IgD-negative memory B cell (primary cell): ENCODE results near the gene FAM98C. TPM values are rescaled to one million over a fixed set of nuclear protein-coding genes. Genes with fewer than 3 reads are reported as not detected.
"Not testable (repeated sequence)": the region's sequence is repeated elsewhere in the genome, so short reads cannot be mapped to it uniquely, and the experiment has no call there.

Experiments used
- H3K27ac Mint-ChIP-seq, 3 donors: one replicate each; pipeline ENCODE4 v1.8.0; 2020 to 2022; ENCODE audit warnings: mild to moderate bottlenecking in 3 of 3, mixed read lengths in 3 of 3, moderate library complexity in 1 of 3
- H3K27me3 Mint-ChIP-seq: one replicate; pipeline ENCODE4 v1.8.0; 2021; ENCODE audit warnings: mixed read lengths
- H3K36me3 Mint-ChIP-seq: one replicate; pipeline ENCODE4 v1.8.0; 2020; ENCODE audit warnings: mild to moderate bottlenecking, mixed read lengths
- H3K4me1 Mint-ChIP-seq, 3 donors: one replicate each; pipeline ENCODE4 v1.8.0; 2020 to 2022; ENCODE audit warnings: mixed read lengths in 3 of 3, mild to moderate bottlenecking in 1 of 3
- H3K4me3 Mint-ChIP-seq, 4 donors: one replicate each; pipeline ENCODE4 v1.8.0; 2020 to 2022; ENCODE audit warnings: mild to moderate bottlenecking in 4 of 4, mixed read lengths in 4 of 4, moderate library complexity in 3 of 4
- H3K9me3 Mint-ChIP-seq, 3 donors: one replicate each; pipeline ENCODE4 v1.8.0; 2020 to 2021; ENCODE audit warnings: mixed read lengths in 3 of 3, mild to moderate bottlenecking in 1 of 3
- polyA plus RNA-seq: library from polyadenylated mRNA; unstranded; fragments of 300-500 nt; fragmentation: Illumina TruSeq; gene quantifications from one replicate; pipeline ENCODE4 v1.2.3, GENCODE V29; 2021

FAM98C gene
- polyA plus RNA-seq, 1 donor from 2014 or later = 26.2 TPM

- Mint-ChIP-seq H3K4me1 (peaks cover 10 to 19% (median 19%) of the 10 kb centered on the region in 3 donors), H3K36me3 (no peaks in the 10 kb centered on the region), H3K27ac (no peak overlapping the region), H3K4me3 (no peak overlapping the region), H3K27me3 (no peaks in the 10 kb centered on the region), H3K9me3 (no peaks in the 10 kb centered on the region)
Measured at GRCh38 chr19:38420935-38421334, 18.0 kb downstream of the FAM98C start.

GRCh38 chr19:38421856-38422255, 19.0 kb downstream of the FAM98C start:
- Mint-ChIP-seq H3K9me3 (no peaks in the 10 kb centered on the region), H3K36me3 (no peaks in the 10 kb centered on the region), H3K4me1 (peaks cover 17 to 24% (median 21%) of the 10 kb centered on the region in 3 donors), H3K27me3 (no peaks in the 10 kb centered on the region), H3K4me3 (no peak overlapping the region), H3K27ac (no peak overlapping the region)

- peaks cover 15 to 20% (median 16%) of the 10 kb centered on the region in 3 donors for H3K4me1 Mint-ChIP-seq
Measured at GRCh38 chr19:38422438-38422837, 19.5 kb downstream of the FAM98C start.

GRCh38 chr19:38424272-38424671, 21.4 kb downstream of the FAM98C start:
- Mint-ChIP-seq H3K9me3 (no peaks in the 10 kb centered on the region), H3K4me1 (peaks cover 12 to 15% (median 13%) of the 10 kb centered on the region in 3 donors), H3K36me3 (no peaks in the 10 kb centered on the region), H3K27ac (no peak overlapping the region), H3K27me3 (peaks cover 6% of the 10 kb centered on the region), H3K4me3 (no peak overlapping the region)

More at GRCh38 chr19:38422438-38422837, 19.5 kb downstream of the FAM98C start:
- no peak overlapping the region for H3K27ac Mint-ChIP-seq
- peaks cover under 1% of the 10 kb centered on the region for H3K27me3 Mint-ChIP-seq
- H3K4me3 Mint-ChIP-seq = no peak overlapping the region
- H3K36me3 Mint-ChIP-seq = no peaks in the 10 kb centered on the region
- H3K9me3 Mint-ChIP-seq = no peaks in the 10 kb centered on the region

- H3K27me3 Mint-ChIP-seq = peaks cover 10% of the 10 kb centered on the region
- H3K27ac Mint-ChIP-seq = no peak overlapping the region
- H3K9me3 Mint-ChIP-seq = no peaks in the 10 kb centered on the region
- H3K4me3 Mint-ChIP-seq = peak overlapping the region in 1 of 4 donors; percentile 65
- H3K36me3 Mint-ChIP-seq = peaks cover 2% of the 10 kb centered on the region
- H3K4me1 Mint-ChIP-seq = peaks cover 12 to 20% (median 13%) of the 10 kb centered on the region in 3 donors
Measured at GRCh38 chr19:38425222-38425809, 22.4 kb downstream of the FAM98C start.

- peak within 1 kb of the TSS in 2 of 3 donors; percentile 32 to 64 for H3K27ac Mint-ChIP-seq
- no peaks in the 10 kb centered on the region for H3K9me3 Mint-ChIP-seq
- H3K4me3 Mint-ChIP-seq = peak within 1 kb of the TSS; percentile 68 to 89 (median 82)
- H3K27me3 Mint-ChIP-seq = peaks cover 10% of the 10 kb centered on the region
- H3K4me1 Mint-ChIP-seq = peaks cover 12 to 20% (median 13%) of the 10 kb centered on the region in 3 donors
- H3K36me3 Mint-ChIP-seq = peaks cover 2% of the 10 kb centered on the region
Measured at GRCh38 chr19:38425810-38426466, 23.0 kb downstream of the FAM98C start, which contains the start of gene RASGRP4. TSS of gene RASGRP4 (minus strand) at chr19:38426219. CDS start at chr19:38426091, 128 bp downstream.

- peak overlapping the region in 3 of 4 donors; percentile 68 to 74 (median 74) for H3K4me3 Mint-ChIP-seq
- H3K27me3 Mint-ChIP-seq = peaks cover 10% of the 10 kb centered on the region
Measured at GRCh38 chr19:38427035-38427677, 24.3 kb downstream of the FAM98C start.

DNA sequence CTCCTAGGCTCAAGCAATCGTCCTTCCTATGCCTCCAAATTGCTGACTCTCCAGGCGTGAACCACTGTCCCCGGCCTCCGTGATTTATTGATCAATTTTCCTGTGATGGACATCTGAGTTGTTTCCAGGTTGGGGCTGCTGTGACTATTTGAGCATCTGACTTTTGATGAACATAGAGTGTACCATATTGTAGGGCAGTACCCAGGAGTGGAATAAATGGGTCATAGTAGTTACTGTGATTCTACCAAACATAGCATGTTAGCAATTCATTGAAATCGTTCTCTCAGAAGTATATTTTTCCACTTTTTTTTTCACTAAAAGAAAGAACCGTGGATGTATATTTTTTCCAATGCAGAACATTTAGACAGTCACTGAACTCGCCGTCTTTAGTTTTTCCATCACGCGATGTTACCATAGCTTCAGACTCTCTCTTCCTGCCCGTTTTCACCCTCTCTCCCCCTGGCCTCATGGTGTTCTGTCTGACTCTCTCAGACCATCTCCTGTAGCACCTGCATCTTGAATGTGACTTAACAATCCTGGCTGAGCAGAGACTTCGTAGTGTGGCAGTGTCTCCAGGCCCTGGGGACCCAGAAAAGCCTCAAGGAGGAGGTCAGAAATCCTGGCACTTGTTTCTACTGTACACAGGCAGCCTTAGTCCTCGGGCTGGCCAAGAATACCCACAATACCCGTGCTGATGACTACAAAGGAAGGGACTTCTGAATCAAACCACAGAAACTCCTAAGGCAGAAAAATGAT, 26.3 kb downstream of the FAM98C start:
- Mint-ChIP-seq H3K36me3 (peaks cover 2% of the 10 kb centered on the region), H3K9me3 (no peaks in the 10 kb centered on the region), H3K4me1 (peaks cover 15 to 24% (median 16%) of the 10 kb centered on the region in 3 donors), H3K27ac (no peak overlapping the region), H3K27me3 (peaks cover 19% of the 10 kb centered on the region), H3K4me3 (peak overlapping the region in 2 of 4 donors; percentile 8 to 10)

More at GRCh38 chr19:38427035-38427677, 24.3 kb downstream of the FAM98C start:
- not testable (repeated sequence) for H3K9me3 Mint-ChIP-seq, H3K36me3 Mint-ChIP-seq
- Mint-ChIP-seq H3K4me1 (peaks cover 12 to 20% (median 13%) of the 10 kb centered on the region in 3 donors), H3K27ac (peak overlapping the region in 1 of 3 donors; percentile 26)

DNA sequence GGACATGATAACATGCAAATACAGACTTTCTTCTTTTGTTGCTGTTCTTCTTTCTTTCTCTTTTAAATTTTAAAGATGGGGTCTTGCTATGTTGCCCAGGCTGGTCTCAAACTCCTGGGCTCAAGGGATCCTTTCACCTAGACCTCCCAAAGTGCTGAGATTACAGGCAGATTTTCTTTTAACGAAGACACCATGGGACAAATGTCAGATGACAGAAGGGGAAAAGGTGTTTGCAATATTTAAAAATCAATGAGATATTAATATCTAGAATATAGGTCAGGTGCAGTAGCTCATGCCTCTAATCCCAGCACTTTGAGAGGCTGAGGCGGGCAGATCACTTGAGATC, 26.9 kb downstream of the FAM98C start:
- H3K4me3 Mint-ChIP-seq = peak overlapping the region in 1 of 4 donors; percentile 10
- H3K36me3 Mint-ChIP-seq = peaks cover 2% of the 10 kb centered on the region
- no peak overlapping the region for H3K27ac Mint-ChIP-seq
- H3K4me1 Mint-ChIP-seq = peaks cover 15 to 24% (median 16%) of the 10 kb centered on the region in 3 donors
- peaks cover 21% of the 10 kb centered on the region for H3K27me3 Mint-ChIP-seq
- H3K9me3 Mint-ChIP-seq = no peaks in the 10 kb centered on the region

DNA sequence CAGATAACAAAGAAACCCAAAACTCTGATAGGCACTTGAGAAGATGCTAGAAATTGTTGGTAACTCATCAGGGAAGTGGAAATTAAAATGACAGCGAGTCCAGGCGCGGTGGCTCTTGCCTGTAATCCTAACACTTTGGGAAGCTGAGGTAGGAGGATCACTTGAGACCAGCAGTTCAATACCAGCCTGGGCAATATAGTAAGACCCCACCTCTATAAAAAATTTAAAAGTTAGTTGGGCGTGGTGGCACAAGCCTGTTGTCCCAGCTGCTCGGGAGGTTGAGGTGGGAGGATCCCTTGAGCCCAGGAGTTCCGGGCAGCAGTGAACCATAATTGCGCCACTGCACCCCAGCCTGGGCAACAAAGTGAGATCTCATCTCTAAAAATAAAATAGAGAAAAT, 28.0 kb downstream of the FAM98C start:
- H3K36me3 Mint-ChIP-seq = peaks cover 2% of the 10 kb centered on the region
- no peak overlapping the region for H3K4me3 Mint-ChIP-seq
- no peaks in the 10 kb centered on the region for H3K9me3 Mint-ChIP-seq
- no peak overlapping the region for H3K27ac Mint-ChIP-seq
- peaks cover 12 to 24% (median 14%) of the 10 kb centered on the region in 3 donors for H3K4me1 Mint-ChIP-seq
- peaks cover 21% of the 10 kb centered on the region for H3K27me3 Mint-ChIP-seq

- peak within 1 kb of the TSS in 1 of 3 donors; percentile 71 for H3K27ac Mint-ChIP-seq
- H3K4me3 Mint-ChIP-seq = peak within 1 kb of the TSS in 3 of 4 donors; percentile 17 to 84 (median 83)
- H3K4me1 Mint-ChIP-seq = peaks cover 3 to 12% (median 7%) of the 10 kb centered on the region in 3 donors
- H3K9me3 Mint-ChIP-seq = peaks cover 0 to 3% (median 0%) of the 10 kb centered on the region in 3 donors
- H3K27me3 Mint-ChIP-seq = peaks cover 16% of the 10 kb centered on the region
- H3K36me3 Mint-ChIP-seq = peaks cover 2% of the 10 kb centered on the region
Measured at GRCh38 chr19:38433268-38433733, 30.4 kb downstream of the FAM98C start, which contains the start of gene RYR1. TSS of gene RYR1 (plus strand) at chr19:38433691. CDS start at chr19:38433830, 139 bp downstream.

DNA sequence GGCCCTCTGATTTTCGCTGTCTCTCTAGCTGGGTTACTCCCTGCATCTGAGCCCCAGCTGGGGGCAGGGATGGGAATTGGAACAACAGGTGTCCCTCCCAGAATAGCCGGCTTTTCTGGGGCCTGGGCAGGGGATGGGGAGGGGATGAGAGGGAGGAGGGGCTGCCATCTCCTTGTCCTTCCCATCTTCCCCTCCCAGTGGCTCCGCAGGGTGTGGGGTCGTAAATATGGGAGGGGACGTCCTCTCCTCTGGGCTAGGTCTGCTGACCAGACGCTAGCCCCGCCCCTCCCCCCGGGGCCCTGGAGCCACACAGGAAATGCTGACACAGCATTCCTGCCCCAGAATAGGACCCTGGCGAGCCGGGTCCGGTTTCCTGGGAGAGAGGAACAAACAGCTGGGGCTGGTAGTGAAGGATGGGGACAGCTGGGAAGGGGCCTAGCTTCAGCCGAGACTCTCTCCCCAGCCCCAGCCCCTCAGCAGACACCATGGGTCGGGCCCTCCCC, 31.7 kb downstream of the FAM98C start:
- Mint-ChIP-seq H3K9me3 (peaks cover 0 to 3% (median 0%) of the 10 kb centered on the region in 3 donors), H3K4me3 (peak overlapping the region in 2 of 4 donors; percentile 17 to 83), H3K36me3 (peaks cover 2% of the 10 kb centered on the region), H3K27ac (no peak overlapping the region), H3K4me1 (peaks cover 3 to 7% (median 7%) of the 10 kb centered on the region in 3 donors), H3K27me3 (peaks cover 14% of the 10 kb centered on the region)

DNA sequence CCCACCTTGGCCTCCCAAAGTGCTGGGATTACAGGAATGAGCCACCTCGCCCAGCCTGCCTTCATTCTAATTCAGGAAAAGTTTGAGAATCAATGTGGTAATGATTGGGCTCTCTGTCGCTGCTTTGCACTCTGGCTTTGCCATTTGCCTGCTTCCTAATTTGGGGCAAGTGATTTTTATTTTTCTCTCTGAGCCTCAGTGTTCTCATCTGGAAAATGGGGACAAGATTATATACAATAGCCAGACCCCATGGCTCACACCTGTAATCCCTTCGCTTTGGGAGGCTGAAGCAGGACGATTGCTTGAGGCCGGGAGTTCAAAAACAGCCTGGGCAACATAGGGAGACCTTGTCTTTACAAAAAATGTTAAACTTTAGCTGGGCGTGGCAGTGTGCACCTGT, 34.4 kb downstream of the FAM98C start:
- Mint-ChIP-seq H3K4me3 (no peak overlapping the region), H3K27me3 (peaks cover 13% of the 10 kb centered on the region), H3K27ac (no peak overlapping the region), H3K4me1 (peaks cover 3 to 7% (median 4%) of the 10 kb centered on the region in 3 donors), H3K36me3 (no peaks in the 10 kb centered on the region), H3K9me3 (peaks cover 0 to 3% (median 0%) of the 10 kb centered on the region in 3 donors)

DNA sequence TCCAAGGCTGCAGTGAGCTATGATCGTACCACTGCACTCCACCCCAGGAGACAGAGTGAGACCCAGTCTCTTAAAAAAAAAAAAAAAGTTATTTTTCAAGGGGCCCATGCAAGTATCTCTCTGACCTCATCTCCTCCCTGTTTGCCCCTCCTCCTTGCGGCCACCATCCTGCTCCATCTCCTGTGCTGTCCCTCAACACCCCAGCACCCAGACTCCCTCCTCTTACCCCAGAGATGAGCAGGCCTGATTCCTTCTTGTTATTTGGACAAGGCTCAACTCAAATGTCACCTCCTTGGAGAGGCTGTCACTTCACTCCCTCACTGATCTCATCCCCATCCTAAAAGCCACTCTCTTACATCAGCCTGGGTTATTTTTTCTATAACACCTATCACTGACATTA, 35.0 kb downstream of the FAM98C start:
- H3K9me3 Mint-ChIP-seq = peaks cover 0 to 3% (median 0%) of the 10 kb centered on the region in 3 donors
- H3K36me3 Mint-ChIP-seq = no peaks in the 10 kb centered on the region
- H3K27me3 Mint-ChIP-seq = peaks cover 13% of the 10 kb centered on the region
- no peak overlapping the region for H3K27ac Mint-ChIP-seq
- peaks cover 3 to 7% (median 4%) of the 10 kb centered on the region in 3 donors for H3K4me1 Mint-ChIP-seq
- H3K4me3 Mint-ChIP-seq = peak overlapping the region in 1 of 4 donors; percentile 53
